Measurements from ENCODE around the gene TMEM229B. TPM values are rescaled to one million over a fixed set of nuclear protein-coding genes. Genes with fewer than 3 reads are reported as not detected.
A peak's percentile ranks its signal among the peaks of the same experiment; 100 is the strongest.

Gene TMEM229B
- total RNA-seq, 1 donor from 2014 or later, result 1.7 TPM

DNA sequence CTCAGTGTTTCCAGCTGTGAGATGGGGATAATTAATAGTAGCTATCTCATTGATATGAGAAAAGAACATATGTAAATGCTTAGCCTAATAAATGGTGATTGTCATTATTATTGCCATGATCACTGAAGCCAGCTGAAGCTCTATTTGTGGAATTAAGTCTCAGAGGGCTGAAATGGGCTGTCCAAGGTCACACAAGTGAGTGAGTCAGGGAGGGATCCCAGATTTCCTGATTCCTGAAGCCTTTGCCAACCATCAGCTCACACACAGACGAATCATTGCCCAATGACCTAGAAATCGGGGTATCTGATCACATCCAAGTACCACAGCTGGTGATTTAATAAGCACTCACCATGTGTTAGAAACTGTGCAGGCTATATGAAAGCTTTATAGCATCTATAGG lies 21.6 kb upstream of the TMEM229B start:
- no peak for DNase-seq (ENCODE audit: low spot score)

DNA sequence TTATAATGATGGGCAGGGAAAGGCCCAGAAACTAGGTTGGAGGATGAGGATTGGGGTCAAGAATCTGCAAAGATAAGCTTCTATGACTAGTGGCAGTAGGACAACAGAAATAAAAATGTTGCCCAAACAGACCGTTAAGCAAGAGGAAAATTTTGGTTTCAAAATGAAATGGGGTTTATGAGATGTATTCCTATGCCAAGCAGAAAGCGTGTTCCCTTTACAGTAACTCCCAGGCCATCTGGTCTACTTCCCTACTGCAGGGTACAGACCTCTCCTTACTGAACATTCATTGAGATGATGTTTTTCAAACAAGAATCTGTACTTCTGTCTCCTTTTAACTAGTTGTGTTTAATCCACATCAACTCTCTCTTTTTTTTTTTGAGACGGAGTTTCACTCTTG lies 20.4 kb upstream of the TMEM229B start:
- no peak for DNase-seq (ENCODE audit: low spot score)
- Mint-ChIP-seq H3K9me3 (ENCODE audit: low read depth) (no peaks in the 10 kb centered on the region), H3K4me1 (ENCODE audit: low read depth) (no peaks in the 10 kb centered on the region), H3K27me3 (ENCODE audit: low read depth) (peaks cover 22% of the 10 kb centered on the region), H3K27ac (ENCODE audit: unreplicated experiment) (no peak overlapping the region), H3K36me3 (ENCODE audit: low read depth) (no peaks in the 10 kb centered on the region), H3K4me3 (ENCODE audit: unreplicated experiment) (no peak overlapping the region)
- TF ChIP-seq, protein P1, sequence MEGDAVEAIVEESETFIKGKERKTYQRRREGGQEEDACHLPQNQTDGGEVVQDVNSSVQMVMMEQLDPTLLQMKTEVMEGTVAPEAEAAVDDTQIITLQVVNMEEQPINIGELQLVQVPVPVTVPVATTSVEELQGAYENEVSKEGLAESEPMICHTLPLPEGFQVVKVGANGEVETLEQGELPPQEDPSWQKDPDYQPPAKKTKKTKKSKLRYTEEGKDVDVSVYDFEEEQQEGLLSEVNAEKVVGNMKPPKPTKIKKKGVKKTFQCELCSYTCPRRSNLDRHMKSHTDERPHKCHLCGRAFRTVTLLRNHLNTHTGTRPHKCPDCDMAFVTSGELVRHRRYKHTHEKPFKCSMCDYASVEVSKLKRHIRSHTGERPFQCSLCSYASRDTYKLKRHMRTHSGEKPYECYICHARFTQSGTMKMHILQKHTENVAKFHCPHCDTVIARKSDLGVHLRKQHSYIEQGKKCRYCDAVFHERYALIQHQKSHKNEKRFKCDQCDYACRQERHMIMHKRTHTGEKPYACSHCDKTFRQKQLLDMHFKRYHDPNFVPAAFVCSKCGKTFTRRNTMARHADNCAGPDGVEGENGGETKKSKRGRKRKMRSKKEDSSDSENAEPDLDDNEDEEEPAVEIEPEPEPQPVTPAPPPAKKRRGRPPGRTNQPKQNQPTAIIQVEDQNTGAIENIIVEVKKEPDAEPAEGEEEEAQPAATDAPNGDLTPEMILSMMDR (IDR thresholded peaks at IDR 0.05), result no peak

More for the DNA sequence above, 21.6 kb upstream of the TMEM229B start:
- no peaks in the 10 kb centered on the region for H3K36me3 Mint-ChIP-seq (ENCODE audit: low read depth)
- H3K27ac Mint-ChIP-seq (ENCODE audit: unreplicated experiment), result no peak overlapping the region
- no peak overlapping the region for H3K4me3 Mint-ChIP-seq (ENCODE audit: unreplicated experiment)
- no peaks in the 10 kb centered on the region for H3K9me3 Mint-ChIP-seq (ENCODE audit: low read depth)
- H3K4me1 Mint-ChIP-seq (ENCODE audit: low read depth), result no peaks in the 10 kb centered on the region
- TF ChIP-seq, protein P1 (IDR thresholded peaks at IDR 0.05), result no peak
- H3K27me3 Mint-ChIP-seq (ENCODE audit: low read depth), result peaks cover 22% of the 10 kb centered on the region

DNA sequence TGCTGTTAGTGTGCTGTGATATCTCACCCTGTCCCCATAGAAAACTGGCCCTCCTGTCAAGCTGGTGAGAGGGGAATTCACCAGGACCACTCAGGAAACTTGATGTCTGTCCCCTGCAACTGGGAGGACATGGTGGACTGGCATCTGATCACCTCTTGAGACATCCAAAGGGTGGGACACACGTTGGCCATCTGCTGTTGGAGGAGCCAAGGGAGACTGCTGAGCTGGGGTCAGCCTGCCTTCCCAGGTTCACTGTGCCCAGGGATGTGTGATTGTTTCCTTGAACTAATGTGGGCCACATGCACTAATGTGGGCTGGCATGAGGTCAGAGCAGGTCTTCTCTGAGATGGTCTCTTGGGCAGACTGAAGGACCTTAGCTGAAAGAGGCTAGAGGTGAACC lies 16.7 kb upstream of the TMEM229B start:
- H3K4me1 Mint-ChIP-seq (ENCODE audit: low read depth), result no peaks in the 10 kb centered on the region
- peak; percentile 20 for DNase-seq (ENCODE audit: low spot score)
- no peaks in the 10 kb centered on the region for H3K9me3 Mint-ChIP-seq (ENCODE audit: low read depth)
- no peak overlapping the region for H3K27ac Mint-ChIP-seq (ENCODE audit: unreplicated experiment)
- H3K36me3 Mint-ChIP-seq (ENCODE audit: low read depth), result no peaks in the 10 kb centered on the region
- H3K27me3 Mint-ChIP-seq (ENCODE audit: low read depth), result peaks cover 12% of the 10 kb centered on the region
- no peak overlapping the region for H3K4me3 Mint-ChIP-seq (ENCODE audit: unreplicated experiment)
- TF ChIP-seq, protein P1 (IDR thresholded peaks at IDR 0.05), result no peak

DNA sequence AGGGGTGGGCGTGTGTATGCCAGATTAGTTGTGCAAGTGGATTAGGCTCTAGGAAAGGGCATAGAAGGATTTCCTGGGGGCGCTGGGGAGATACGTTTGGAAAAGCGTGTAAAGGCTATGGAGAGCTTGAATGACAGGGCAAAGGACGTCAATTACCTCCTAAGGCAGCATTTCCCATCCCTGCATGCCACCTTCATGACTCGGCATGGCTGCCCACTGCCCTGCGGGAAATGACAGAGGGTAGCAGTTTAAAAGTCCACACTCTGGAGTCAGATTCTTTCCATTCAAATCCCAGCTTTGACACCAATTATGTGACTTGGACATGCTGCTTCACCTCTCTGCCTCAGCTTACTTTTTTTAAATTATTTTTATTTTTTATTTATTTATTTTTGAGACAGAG lies 14.8 kb upstream of the TMEM229B start:
- Mint-ChIP-seq H3K9me3 (ENCODE audit: low read depth) (no peaks in the 10 kb centered on the region), H3K36me3 (ENCODE audit: low read depth) (no peaks in the 10 kb centered on the region)

DNA sequence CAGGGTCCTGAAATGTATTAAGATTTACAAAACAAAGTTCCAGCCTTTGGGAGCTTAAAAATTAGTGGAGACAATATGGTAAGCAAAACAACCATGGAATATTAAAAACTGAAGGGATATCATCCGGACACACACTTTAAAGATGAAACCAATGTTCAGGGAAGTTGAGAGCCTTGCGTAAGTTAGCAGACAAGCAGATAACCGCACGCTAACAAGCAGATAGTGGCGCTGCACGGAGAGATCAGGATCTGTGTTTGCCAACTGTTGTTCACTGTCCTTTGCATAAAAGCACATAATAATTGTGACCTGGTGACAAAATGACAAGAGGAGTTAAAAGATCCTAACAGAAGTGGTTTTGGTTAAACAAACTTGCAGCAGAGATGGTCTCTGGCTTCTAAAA lies 14.3 kb upstream of the TMEM229B start:
- H3K27ac Mint-ChIP-seq (ENCODE audit: unreplicated experiment), result no peak overlapping the region
- H3K9me3 Mint-ChIP-seq (ENCODE audit: low read depth), result no peaks in the 10 kb centered on the region
- H3K4me1 Mint-ChIP-seq (ENCODE audit: low read depth), result no peaks in the 10 kb centered on the region
- no peaks in the 10 kb centered on the region for H3K36me3 Mint-ChIP-seq (ENCODE audit: low read depth)
- peak; percentile 6 for DNase-seq (ENCODE audit: low spot score)
- H3K4me3 Mint-ChIP-seq (ENCODE audit: unreplicated experiment), result no peak overlapping the region
- TF ChIP-seq, protein P1 (IDR thresholded peaks at IDR 0.05), result no peak
- H3K27me3 Mint-ChIP-seq (ENCODE audit: low read depth), result peaks cover 5% of the 10 kb centered on the region

More for the DNA sequence above, 14.8 kb upstream of the TMEM229B start:
- H3K4me3 Mint-ChIP-seq (ENCODE audit: unreplicated experiment), result no peak overlapping the region
- H3K27ac Mint-ChIP-seq (ENCODE audit: unreplicated experiment), result no peak overlapping the region
- DNase-seq (ENCODE audit: low spot score), result peak; percentile 36
- TF ChIP-seq, protein P1 (IDR thresholded peaks at IDR 0.05), result no peak
- no peaks in the 10 kb centered on the region for H3K4me1 Mint-ChIP-seq (ENCODE audit: low read depth)
- peaks cover 8% of the 10 kb centered on the region for H3K27me3 Mint-ChIP-seq (ENCODE audit: low read depth)
